ENCODE measurements around the gene LARGE1.

DNA sequence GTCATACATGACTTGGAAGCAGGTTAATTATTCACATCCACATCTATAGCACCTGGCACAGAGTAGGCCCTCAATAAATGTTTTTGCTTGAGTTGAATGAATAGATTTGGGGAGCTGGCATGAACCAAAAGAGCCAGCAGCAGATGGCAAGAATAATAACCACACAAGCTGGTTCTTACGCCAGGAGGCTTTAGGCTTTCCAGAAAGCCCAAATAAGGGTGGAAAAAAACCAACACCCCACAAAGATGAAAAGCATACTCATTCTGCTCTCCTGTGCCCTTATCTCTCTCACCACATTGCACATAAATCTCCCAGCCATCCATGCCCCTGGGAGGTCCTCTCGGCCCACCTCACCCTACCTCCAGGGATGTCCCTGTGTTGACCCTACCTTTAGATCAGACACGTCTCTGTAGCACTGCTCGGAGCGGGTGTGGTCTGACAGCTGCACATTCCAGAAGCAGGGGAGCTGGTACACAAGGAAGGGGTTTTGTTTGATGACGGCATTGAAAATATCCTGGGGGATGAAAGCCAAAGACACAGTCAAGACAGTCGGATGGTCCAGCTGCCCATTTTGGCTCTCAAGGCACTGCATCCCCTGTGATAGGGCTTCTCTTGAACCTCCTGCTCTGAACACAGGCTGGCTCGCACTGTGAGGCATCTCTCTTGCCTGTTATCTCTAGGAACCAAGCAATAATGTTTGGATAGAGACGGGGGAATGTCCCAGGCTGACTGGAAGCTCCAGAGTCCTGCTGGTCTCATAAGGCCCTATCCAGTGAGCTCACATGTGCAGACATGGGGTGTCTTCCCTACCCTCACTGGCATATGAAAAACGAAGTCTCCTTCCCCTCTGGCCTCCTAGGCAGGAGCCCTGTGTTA lies 538.5 kb downstream of the LARGE1 start:
- TF ChIP-seq, protein P1, sequence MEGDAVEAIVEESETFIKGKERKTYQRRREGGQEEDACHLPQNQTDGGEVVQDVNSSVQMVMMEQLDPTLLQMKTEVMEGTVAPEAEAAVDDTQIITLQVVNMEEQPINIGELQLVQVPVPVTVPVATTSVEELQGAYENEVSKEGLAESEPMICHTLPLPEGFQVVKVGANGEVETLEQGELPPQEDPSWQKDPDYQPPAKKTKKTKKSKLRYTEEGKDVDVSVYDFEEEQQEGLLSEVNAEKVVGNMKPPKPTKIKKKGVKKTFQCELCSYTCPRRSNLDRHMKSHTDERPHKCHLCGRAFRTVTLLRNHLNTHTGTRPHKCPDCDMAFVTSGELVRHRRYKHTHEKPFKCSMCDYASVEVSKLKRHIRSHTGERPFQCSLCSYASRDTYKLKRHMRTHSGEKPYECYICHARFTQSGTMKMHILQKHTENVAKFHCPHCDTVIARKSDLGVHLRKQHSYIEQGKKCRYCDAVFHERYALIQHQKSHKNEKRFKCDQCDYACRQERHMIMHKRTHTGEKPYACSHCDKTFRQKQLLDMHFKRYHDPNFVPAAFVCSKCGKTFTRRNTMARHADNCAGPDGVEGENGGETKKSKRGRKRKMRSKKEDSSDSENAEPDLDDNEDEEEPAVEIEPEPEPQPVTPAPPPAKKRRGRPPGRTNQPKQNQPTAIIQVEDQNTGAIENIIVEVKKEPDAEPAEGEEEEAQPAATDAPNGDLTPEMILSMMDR (IDR thresholded peaks at IDR 0.05): no peak
- TF ChIP-seq POLR2A (IDR thresholded peaks at IDR 0.05): no peak

Measured in uterus (tissue), 2 donors.